Bronchial smooth muscle cell (primary cell): ENCODE data around the gene CHD9. TPM values are rescaled to one million over a fixed set of nuclear protein-coding genes. Genes with fewer than 3 reads are reported as not detected.

ENCODE experiments used
- total RNA-seq: library from RNA; depleted of rRNA; stranded (reverse); fragments of >200 nt; gene quantifications from 2 replicates; pipeline ENCODE4 v1.2.1, GENCODE V29; 2014

Gene CHD9, protein sequence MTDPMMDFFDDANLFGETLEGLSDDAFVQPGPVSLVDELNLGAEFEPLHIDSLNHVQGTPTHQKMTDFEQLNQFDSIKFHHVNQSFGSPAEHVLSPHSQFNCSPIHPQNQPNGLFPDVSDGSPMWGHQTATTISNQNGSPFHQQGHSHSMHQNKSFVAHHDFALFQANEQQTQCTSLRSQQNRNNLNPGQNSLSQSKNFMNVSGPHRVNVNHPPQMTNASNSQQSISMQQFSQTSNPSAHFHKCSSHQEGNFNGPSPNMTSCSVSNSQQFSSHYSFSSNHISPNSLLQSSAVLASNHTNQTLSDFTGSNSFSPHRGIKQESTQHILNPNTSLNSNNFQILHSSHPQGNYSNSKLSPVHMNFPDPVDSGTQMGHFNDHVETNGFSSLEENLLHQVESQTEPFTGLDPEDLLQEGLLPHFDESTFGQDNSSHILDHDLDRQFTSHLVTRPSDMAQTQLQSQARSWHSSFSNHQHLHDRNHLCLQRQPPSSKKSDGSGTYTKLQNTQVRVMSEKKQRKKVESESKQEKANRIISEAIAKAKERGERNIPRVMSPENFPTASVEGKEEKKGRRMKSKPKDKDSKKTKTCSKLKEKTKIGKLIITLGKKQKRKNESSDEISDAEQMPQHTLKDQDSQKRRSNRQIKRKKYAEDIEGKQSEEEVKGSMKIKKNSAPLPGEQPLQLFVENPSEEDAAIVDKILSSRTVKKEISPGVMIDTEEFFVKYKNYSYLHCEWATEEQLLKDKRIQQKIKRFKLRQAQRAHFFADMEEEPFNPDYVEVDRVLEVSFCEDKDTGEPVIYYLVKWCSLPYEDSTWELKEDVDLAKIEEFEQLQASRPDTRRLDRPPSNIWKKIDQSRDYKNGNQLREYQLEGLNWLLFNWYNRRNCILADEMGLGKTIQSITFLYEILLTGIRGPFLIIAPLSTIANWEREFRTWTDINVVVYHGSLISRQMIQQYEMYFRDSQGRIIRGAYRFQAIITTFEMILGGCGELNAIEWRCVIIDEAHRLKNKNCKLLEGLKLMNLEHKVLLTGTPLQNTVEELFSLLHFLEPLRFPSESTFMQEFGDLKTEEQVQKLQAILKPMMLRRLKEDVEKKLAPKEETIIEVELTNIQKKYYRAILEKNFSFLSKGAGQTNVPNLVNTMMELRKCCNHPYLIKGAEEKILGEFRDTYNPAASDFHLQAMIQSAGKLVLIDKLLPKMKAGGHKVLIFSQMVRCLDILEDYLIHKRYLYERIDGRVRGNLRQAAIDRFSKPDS (N-terminal part only)
- total RNA-seq, result 32.2 and 32.7 TPM in 2 replicates

DNA sequence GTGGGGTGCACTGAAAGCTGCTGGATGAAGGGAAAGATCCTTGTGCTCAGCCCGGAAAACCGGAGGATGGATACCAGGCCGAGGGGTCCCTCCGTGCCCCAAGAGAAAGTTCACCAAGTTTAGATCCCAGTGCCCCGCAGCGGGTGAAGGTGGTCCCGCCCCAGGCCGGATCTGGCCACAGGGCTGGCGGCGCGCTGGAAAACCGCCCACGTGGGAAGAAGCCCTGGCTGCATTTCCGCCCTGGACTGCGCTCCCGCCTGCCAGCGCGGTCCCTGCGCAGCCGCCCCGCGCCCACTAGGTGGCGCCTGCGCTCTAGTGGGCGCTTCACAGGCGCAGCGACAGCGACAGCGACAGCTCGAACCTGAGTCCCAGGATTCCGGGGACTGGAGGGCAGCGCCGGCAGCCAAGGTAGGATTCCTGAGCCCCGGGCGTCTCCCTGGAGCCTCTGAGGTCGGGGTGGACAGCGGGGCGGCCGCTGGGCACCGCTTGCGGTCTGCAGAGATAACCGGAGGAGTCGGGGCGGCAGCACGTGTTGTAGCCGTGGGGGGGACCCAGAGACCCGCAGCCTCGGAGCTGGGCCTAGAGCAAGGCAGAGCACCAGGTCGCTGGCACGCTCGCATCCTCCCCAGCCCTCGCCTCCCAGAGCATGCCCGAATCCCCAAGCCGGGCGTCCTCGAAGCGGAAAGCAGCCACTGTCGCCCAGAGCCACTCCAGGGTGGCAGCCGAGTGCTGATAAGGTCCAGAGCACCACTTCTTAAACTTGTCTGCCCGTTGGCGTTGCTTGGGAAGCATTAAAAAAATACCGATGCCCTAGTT lies at the start of gene CHD9:
CHD9 (plus strand) TSS at position 322 of the 816 bp plus-strand sequence. CDS start 101,099 bp downstream, outside the sequence.

DNA sequence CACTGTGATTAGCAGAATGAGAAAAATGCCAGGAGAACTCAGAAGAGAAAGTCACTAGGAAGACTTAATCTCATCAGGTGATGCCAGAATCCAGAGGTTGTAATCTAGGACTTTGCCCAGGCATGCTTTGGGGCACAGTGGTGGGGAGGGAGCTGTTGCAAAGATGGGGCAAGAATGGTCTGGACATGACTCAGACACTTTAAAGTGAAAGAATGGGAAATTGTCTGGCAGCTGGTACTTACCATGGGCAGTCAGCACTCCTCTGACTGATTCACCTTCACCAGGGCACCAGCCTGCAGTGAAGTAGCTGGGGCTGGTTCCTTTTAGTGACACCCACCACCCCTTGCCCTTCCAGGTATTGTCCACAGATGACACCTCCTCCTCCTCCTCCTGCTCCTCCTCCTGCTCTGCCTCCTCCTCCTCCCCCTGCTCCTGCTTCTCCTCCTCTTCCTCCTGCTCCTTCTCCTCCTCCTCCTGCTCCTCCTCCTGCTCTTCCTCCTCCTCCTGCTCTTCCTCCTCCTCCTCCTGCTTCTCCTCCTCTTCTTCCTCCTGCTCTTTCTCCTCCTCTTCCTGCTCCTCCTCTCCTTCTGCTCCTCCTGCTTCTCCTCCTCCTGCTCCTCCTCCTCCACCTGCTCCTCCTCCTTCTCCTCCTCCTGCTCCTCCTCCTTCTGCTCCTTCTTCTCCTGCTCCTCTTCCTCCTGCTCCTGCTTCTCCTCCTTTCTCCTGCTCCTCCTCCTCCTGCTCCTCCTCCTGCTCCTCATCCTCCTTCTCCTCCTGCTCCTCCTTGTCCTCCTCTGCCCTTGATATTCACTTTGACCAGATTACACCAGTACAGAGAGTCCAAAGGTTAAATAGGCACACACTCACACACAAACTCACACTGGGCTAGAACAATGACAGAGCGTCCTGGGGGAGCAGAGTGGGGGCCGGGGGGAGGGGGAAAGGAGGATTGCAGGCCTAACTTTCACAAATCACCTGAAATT lies 2.0 kb upstream of the CHD9 start, which contains the start of gene CHD9NB:
CHD9NB (minus strand) TSS at position 379 of the 983 bp plus-strand sequence. CDS start 8,739 bp downstream, outside the sequence.

Other genes starting within 250 kb of the CHD9 start
- 2.0 and 5.5 TPM in 2 replicates for gene CHD9NB, start 2.1 kb upstream of the CHD9 start, total RNA-seq